CD4-positive, alpha-beta T cell treated with Interleukin-6 for 4 hours (primary cell): ENCODE results near the gene MTHFD2L.
A peak's percentile ranks its signal among the peaks of the same experiment; 100 is the strongest.
"Not testable (repeated sequence)": the region's sequence is repeated elsewhere in the genome, so short reads cannot be mapped to it uniquely, and the experiment has no call there.

ENCODE experiments used
- DNase-seq: peaks from one replicate; pipeline ENCODE4 v3.0.0-alpha.2; 2020; ENCODE audit warnings: mixed read lengths

Gene MTHFD2L

DNA sequence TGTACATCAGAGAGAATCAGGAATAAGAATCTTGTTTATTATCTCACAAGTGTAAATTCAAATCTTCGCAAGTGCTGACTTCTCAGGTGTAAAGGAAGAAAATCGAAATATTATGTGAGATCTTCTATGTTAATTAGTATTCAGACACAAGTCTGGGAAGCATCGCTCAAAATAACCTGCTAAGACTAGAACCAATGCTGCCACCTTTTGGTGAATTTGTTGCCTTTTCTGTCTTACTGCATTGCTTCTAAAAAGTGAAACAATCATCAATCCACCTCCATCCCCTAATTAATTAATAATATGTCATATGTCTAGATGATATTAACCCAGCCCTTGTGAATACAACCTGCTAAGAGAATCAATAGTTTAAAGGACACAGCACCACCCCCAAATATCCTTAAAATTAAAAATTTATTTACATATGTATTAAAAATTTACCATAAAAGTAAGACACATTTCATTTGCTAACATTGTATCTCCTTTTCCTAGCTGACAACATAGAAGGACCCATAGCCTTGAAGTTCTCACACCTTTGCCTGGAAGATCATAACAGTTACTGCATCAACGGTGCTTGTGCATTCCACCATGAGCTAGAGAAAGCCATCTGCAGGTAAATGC lies 153.9 kb downstream of the MTHFD2L start:
- peak; percentile 22 for DNase-seq

DNA sequence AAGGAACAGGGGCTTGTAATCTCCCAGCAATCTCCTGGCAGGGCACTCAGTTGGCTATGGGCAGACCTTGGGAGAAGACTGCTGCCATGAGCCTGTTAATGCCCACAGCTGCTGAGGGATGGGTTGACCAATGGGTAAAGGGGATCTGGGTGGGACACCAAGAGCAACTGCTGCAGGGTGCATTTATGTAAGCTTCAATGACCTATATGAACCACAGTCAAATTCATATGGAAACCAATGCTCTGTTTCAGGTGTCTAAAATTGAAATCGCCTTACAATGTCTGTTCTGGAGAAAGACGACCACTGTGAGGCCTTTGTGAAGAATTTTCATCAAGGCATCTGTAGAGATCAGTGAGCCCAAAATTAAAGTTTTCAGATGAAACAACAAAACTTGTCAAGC lies 156.4 kb downstream of the MTHFD2L start:
- no peak for DNase-seq

DNA sequence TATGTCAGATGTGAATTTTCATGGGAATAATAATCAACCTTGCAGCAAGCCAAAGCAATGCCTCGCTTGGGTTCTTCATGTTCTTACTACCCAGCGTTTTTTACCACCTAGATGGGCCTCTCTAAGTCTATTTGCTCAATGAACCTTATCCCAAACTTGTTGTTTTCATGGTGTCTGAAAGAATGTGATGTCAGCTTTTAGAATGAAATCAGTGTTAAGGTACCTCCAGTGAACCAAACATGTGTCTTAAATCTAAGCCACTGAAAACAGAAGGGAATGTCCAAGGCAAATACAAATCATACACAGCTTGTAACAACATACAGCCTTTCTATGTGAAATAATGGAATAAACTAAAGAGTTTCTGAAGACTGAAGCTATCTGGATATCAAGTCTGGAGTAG lies 157.0 kb downstream of the MTHFD2L start:
- DNase-seq = no peak

DNA sequence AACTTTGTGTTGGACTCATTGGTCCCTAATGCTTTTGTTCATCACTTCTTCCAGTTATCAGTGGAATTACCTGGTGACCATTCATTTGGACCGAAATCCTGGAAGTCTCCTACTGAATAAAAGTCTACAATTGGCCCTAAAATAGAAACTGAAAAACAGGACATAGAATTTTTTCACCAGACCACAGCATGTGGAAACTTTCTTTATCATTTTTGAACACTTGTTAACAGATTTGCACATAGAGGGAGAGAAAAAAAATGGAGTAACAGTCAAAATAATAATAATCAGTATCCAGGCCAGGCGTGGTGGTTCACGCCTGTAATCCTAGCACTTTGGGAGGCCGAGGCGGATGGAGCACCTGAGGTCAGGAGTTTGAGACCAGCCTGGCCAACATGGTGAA lies 157.5 kb downstream of the MTHFD2L start:
- no peak for DNase-seq

DNA sequence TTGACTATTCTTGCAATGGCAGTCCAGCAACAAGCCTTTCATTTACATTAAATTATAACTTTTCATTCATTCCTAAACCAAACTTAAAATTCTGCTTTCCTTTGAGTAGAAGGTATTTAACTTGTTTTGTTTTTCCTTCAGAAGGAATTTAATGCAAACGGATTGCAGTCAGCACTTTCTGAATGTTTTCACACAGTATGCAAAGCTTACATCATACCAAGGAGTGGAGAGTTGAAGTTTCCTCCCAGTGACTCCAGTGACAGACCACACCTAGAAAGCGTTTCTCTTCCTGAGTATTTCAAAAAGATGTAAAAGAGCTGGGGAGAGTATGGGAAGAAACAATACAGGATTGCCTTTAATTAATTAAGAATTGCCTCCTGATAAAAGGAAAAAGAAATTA lies 158.5 kb downstream of the MTHFD2L start:
- no peak for DNase-seq

DNA sequence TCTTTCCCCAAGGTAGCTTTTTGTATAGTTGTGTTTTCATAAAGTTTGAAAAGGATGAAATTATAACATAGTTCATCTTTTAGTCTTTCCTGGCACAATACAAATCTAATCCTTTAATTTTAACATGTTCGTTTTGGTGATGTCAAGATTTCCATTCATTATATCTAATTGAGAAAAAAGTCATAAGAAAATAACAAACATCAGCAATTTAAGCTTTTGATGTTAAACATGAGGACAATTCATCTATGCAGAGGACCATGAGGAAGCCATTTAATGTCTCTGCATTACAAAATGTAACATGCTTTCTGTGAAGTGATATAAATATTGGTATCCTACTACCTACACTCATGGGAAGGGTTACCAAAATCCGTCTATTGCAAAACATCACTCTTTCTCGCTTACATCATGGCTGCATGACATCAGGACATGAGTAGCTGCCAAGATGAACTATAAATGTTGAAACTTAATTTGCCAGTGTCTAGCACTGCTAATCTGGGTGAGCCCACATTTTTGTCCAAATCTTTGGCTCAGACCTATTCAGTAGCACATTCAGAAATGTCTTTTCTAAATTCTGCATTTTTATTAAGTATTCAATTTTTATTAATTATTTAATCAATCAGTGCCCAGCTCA lies 159.8 kb downstream of the MTHFD2L start:
- DNase-seq = no peak

DNA sequence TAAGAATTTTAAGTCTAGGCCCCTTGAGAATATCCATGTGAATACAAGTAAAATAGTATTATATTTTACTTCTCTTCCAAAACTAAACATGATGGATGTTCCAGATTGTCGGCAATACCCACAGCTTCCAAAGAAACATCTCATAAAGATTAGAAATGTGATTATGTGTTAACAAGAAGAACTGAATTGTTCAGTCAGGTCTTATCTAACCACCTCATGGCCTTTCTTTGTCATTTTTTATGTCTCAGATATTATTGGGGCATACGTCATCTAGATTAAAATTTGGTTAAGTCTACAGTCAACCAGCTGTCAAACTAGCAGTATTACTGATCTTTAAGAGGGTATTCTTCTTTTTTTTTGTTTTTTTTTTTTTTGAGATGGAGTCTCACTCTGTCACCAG lies 160.4 kb downstream of the MTHFD2L start:
- DNase-seq = no peak

DNA sequence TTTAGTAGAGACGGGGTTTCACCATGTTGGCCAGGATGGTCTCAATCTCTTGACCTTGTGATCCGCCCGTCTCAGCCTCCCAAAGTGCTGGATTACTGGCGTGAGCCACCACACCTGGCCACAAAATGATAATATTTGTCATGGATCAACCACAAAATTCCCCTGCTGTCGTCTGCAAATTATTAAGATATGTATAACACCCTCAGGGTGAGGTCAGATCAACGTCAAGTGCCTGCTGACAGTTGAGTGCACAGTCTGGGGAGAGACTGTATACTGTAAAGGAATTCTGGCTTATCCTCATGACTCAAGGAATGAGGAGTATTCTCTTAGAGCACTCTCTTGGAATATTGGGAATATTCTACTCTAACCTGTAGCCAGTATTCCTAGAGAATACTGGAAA lies 161.6 kb downstream of the MTHFD2L start:
- DNase-seq = no peak

DNA sequence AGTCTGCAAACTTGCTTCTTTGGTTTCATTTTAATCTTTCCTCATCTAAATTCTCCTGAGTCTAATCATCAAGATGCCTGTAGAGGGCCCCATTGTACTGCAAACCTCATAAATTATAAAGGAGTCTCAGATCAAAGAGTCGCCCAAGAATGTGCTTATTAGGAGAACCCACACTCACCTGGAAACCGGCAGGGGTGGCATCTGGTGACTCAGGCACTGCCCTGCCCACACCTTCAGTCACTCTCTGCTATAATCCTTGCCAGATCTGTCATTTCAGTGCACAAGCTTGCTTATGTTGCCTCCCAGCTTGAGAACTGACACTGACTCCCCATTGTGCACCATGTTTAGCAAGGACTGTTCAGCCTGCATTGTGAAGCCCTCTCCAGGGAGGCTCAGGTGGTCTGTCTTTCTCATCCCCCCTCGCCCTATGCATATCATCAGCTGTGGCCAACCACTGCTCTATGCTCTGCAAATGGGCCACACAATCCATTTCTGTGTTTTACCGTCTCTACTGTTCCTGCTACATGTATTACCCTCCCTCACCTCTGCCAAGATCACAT lies 162.7 kb downstream of the MTHFD2L start:
- peak; percentile 9 for DNase-seq

DNA sequence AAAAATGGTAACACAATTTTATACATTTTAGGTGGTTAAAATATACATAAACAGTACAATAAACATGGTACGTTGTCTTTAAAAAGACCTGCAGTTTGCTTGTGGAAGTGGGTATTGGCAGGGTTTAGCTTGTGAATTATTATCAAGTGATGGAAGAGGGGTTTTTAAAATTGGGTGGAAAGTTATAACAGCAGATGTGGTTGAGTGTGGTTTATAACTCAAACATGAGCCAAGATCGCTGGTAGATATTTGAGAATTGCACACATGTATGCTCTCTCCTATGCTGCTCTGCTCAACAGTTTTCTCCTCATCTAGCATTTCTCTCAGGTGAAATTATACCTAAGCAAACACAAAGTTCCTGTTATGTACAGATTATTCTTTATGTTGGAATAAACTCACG lies 164.4 kb downstream of the MTHFD2L start:
- no peak for DNase-seq

DNA sequence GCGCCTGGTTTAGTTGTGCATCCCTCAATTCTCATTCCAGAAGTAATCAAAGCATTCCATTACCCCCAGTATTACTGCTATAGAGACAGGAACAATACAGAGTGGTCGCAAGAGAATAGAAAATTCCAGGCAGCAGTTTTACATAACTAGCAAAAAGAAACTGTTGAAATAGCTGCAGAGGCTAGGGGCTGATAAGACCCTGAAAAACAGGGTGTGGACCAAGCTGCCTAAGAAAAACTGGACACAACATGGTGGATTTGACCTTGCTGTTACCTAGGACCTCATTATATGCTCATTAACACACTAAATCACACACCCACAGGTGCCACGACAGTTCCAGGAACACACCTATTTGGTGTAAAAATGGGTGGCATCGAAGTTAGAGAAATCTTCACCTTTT lies 165.7 kb downstream of the MTHFD2L start:
- DNase-seq = no peak

DNA sequence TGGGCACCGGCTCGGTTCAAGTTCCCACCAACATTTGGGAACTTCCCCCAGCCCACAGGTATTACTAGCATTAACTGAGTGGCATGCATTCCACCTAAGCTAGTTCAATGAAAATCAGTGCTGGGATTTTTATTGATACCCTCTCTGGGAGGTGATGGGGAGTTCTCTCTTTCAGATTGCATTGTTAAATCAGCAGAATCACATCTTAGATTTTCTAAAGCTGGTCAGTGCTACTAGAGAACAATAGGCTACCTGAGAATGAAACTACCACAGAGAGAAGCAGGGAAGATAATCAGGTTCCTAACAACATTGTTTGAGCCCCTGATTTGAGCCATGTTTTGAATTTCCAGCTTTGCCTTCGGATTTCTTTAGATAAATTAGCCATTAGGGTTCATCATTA lies 166.3 kb downstream of the MTHFD2L start:
- DNase-seq = no peak

DNA sequence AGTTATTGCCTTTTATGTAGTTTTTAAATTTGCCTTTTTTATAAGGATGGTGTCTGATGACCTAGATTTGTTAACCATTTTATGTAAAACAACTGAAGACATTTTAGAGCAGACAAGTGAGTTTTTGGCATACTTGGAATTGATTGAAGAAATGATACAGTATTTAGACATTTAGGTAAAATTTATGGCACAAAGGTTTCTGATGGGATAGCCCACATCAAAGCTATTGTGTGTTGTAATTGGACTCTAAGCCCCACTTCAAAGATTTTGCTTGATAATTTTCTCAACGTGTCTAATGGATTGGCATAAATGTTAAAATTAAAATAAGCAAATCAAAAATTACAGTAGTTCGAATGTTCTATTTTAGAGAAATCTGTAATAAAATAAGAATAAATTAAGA lies 168.0 kb downstream of the MTHFD2L start:
- no peak for DNase-seq

DNA sequence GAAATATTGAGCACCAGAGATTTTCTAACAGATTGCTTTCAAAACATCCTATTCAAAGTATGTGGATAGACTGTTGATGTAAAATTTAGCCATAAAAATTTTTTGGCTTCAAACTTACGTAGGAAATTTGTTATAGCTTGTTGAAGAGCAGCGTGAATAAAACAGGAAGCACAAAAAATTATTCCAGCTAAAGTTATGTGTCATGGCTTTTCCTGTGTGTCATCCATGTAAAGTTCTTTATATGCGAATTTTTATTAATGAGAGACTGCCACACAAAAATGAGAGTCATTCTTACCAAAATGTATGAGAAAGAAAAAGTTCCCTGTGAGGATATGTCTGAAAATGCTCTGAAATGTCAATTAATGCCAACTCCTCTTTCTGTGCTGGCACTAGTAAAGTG lies 169.8 kb downstream of the MTHFD2L start:
- no peak for DNase-seq

DNA sequence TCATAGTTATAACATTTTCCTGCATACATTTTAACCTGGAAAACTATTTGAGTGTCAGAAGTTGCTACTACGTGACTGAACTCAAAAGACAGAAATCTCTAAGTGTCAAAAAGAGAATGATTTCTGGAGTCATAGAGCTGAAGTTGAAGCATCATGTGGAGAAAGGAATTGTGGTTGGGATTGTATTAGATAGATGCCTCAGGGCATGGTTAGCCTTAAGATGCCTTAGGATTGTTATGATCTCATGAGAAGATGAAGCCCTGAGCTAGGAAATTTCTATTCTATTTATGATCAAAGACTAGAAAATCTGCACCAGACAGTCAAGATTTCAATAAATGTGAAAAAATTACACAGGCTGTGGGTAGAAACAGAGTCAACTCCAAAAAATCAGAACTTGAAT lies 170.6 kb downstream of the MTHFD2L start:
- DNase-seq = no peak

DNA sequence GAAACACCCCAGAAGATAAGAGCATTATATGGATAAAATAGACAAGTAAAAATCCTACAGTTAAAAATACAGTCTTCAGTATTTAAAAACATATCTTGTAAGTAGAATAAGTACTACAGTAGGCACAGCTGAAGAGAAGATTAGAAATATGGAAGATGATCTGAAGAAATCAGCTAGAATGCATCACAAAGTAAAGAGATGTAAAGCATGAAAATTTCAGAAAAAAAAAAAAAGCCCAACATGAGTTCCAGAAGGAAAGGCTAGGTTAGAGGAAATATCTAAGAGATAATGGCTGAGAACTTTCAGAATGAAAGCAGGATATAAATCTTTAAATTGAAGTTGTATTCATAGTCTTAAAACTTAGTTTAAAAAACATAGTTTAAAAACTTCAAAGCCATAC lies 171.4 kb downstream of the MTHFD2L start:
- DNase-seq = no peak

DNA sequence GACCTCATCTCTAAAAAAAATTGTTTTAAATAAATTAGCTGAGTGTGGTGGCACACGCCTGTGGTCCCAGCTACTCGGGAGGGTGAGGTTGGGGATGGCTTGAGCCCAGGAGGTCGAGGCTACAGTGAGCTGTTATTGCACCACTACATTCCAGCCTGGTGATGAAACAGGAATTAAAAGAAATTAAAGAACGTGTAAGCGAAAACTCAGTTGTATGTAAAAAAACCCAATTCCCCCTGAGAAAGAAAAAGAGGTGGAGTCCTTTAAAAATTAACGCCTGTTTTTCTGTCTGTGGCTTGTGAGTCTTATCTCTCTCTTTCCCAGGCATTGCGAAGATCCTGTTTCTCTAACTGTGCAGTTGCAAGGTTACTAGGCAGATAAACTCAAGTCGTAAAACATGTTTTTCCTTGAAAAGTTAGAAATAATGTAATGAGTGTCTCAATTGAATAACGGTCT lies 172.4 kb downstream of the MTHFD2L start:
- no peak for DNase-seq

DNA sequence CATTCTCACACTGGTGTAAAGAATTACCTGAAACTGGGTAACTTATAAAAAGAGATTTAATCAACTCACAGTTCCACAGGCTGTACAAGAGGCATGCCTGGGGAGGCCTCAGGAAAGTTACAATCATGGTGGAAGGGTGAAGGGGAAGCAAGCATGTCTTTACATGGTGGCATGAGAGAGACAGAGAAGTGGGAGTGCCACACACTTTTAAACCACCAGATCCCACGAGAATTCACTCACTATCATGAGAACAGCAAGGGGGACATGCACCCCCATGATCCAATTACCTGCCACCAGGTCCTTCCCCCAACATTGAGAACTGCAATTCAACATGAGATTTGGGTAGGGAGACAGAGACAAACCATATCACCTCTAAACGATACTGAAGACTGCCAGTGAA lies 173.3 kb downstream of the MTHFD2L start:
- no peak for DNase-seq

DNA sequence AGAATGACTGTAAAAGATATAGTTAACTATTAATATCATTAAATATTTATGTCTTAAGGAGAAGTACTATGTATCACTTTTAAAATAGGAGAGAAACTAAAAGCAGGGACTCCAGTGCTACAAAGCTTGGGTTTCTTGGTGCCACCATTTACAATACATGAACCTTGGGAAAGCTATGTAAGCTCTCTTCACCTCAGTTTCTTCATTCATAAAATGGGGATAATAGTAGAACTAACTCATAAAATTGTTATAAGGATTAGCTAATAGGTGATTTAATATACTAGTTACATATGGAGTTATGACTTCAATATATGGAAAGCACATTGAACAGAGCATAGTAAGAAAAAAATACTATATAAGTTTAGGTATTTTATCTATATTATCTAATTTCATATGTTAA lies 174.0 kb downstream of the MTHFD2L start:
- no peak for DNase-seq

DNA sequence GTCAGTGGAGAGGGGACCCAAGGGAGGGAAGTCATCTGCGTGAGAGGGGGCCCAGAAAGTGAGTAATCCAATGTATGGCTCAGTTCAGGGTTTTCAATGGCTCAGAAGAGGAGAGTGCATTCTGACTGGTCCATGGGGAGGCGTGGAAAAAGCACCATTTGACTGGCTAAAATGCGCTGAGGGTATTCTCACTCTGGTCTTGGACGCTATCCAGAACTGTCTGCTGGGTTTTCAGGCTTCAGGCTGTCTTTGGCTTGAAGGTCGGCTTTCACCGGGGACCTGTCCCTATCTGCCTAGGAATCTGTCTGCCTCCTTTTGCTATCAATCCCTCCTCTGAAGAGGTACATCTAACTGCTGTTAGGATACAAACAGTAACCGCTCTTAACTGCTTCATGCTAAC lies 176.7 kb downstream of the MTHFD2L start:
- no peak for DNase-seq

DNA sequence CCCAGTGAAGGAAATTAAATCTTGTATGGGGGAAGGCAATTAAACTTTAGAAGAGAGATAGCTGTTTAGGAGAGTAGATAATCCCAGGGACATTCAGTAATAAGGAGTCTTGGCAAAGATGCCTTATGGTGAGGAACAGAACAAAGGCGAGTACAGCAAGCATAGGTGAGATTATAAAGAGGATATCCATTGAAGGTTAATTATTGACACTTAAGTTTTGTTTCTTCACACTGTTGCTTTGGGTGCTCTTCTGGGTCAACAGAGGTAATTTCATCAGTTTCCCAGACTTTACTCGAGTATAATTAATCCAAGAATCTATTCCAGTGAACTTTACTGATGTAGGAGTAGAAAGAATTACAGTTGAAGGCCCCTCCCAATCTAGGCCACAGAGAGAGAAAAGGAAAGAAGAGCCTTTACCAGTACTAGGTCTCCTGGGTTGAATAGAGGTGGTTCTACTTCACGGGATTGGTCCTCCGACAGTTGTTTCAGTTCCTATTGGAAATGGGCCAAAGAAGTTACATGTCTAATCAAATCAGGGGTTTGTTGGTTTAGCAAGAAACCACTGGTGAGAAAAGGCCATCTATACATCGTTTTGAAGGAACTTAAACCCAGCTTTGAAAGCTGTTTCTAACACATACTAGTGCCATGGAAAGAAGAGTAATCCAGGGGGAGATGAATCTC lies 177.6 kb downstream of the MTHFD2L start:
- DNase-seq = no peak

DNA sequence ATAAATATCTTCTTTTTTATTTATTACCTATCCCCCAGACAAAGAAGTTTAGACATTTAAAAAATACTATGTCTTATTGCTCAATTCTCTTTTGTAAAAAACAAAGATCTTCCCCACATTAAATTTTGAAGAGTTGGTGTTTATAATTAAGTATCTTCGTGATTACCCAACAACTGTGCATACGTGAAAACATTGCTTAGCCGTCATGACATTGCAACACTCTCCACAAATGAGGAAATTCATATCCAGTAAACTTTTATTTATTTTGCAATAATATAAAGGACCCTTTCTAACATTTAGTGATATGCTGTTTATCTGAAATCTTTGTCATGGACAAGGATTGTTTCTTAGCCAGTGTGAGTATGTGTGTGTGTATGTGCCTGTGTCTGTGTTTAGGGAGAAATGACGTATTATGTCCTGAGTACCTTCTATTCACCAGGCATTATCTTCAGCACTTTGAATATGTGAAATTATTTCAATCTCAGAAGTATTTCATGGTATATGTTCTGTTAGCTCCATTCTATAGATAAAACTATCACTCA lies 180.9 kb downstream of the MTHFD2L start:
- no peak for DNase-seq

DNA sequence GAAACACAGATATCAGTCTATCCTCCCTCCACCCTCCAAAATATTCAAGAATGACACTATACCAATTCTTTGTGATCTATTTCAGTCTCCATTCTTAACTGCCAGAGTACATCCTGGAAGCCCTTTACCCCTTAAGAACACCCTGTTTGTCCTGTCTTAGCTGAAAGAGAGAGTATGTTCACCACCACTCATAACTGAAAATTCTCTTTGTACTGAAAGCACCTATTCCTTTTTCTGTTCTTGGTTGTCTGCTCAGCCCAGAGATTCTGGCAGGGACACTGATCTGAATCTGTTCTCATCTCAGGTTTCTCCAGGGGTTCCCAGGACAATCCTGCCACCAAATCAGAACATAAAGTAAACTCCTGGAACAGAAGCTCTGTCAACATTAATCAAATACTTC lies 181.6 kb downstream of the MTHFD2L start:
- no peak for DNase-seq

DNA sequence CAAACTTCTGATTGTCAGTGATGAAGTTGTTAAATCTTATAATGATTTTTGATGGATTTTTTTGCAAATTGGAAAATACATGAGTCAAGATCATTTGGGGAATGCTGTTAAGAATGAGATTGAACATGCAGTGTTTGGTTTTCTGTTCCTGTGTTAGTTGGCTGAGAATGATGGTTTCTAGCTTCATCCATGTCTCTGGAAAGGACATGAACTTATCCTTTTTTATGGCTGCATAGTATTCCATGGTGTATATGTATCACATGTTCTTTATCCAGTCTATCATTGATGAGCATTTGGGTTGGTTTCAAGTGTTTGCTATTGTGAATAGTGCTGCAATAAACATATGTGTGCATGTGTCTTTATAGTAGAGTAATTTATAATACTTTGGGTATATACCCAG lies 182.5 kb downstream of the MTHFD2L start:
- DNase-seq = not testable (repeated sequence)
